HepG2 (cell line): Measurements from ENCODE around the gene ACAT2. TPM values are rescaled to one million over a fixed set of nuclear protein-coding genes. Genes with fewer than 3 reads are reported as not detected.

ENCODE experiments used
- BRD4 ChIP-seq: sonication (generic); formaldehyde crosslinking; IDR thresholded peaks from 2 replicates; pipeline ENCODE4 v1.4.0; 2020; ENCODE audit warnings: missing genetic modification reagents
- ETV5 ChIP-seq: IDR thresholded peaks from 2 replicates; pipeline ENCODE4 v1.6.1; 2018; ENCODE audit warnings: missing biosample characterization, missing genetic modification reagents, inconsistent platforms, borderline replicate concordance
- FOSL1 ChIP-seq: sonication (generic); formaldehyde crosslinking; IDR thresholded peaks from 2 replicates; pipeline ENCODE4 v1.9.0; 2021; ENCODE audit warnings: missing genetic modification reagents, borderline replicate concordance
- HDAC1 ChIP-seq: sonication (generic); formaldehyde crosslinking; IDR thresholded peaks from 2 replicates; pipeline ENCODE4 v1.5.1; 2020; ENCODE audit warnings: mild to moderate bottlenecking, missing genetic modification reagents
- HNRNPLL ChIP-seq: fragments of 200-400 bp; formaldehyde crosslinking; IDR thresholded peaks from 2 replicates; pipeline ENCODE4 v1.6.1; 2017; ENCODE audit warnings: mild to moderate bottlenecking, low read depth, low read length; ENCODE audit not compliant: poor library complexity, severe bottlenecking
- MAFK ChIP-seq, 2 experiments: IDR thresholded peaks in 1 of 2; conservative IDR thresholded peaks in 1 of 2; 2 replicates each; pipeline ENCODE4 v1.6.1; 2011; ENCODE audit warnings: improper control_type of control experiment in 2 of 2, low read length in 2 of 2
- TGIF2 ChIP-seq: IDR thresholded peaks from 2 replicates; pipeline ENCODE4 v1.6.1; 2016; ENCODE audit warnings: control low read depth, missing compliant biosample characterization
- ZNF207 ChIP-seq: fragments of 450-650 bp; IDR thresholded peaks from 2 replicates; pipeline ENCODE4 v1.6.1; 2016; ENCODE audit warnings: antibody characterized with exemption, borderline replicate concordance
- ZNF256 ChIP-seq: sonication (generic); formaldehyde crosslinking; conservative IDR thresholded peaks from 2 replicates; pipeline ENCODE4 v1.4.0; 2020; ENCODE audit warnings: missing genetic modification reagents
- ZNF44 ChIP-seq: sonication (generic); formaldehyde crosslinking; IDR thresholded peaks from 2 replicates; pipeline ENCODE4 v1.5.1; 2020; ENCODE audit warnings: mild to moderate bottlenecking, missing genetic modification reagents
- ZNF496 ChIP-seq: sonication (generic); formaldehyde crosslinking; IDR thresholded peaks from 2 replicates; pipeline ENCODE4 v1.8.1; 2023; ENCODE audit warnings: mild to moderate bottlenecking, moderate library complexity, missing genetic modification reagents; ENCODE audit not compliant: insufficient replicate concordance
- ZNF761 ChIP-seq: sonication (generic); formaldehyde crosslinking; conservative IDR thresholded peaks from 2 replicates; pipeline ENCODE4 v1.4.0; 2020; ENCODE audit warnings: mild to moderate bottlenecking, missing genetic modification reagents
- ZNF850 ChIP-seq: sonication (generic); formaldehyde crosslinking; conservative IDR thresholded peaks from 2 replicates; pipeline ENCODE4 v1.9.0; 2021; ENCODE audit warnings: mild to moderate bottlenecking, missing genetic modification reagents
- polyA plus RNA-seq, 8 experiments: library from polyadenylated mRNA; depleted of rRNA in 3 of 8; stranded (reverse) in 7 of 8; unstranded in 1 of 8; fragments of >200 nt; fragmentation: Illumina TruSeq in 4 of 8; extraction: Trizol in 4 of 8; gene quantifications; 2 replicates each; pipeline versions ENCODE4 v1.2.1 to v1.2.3, GENCODE V29; 2011 to 2016; ENCODE audit warnings: low read depth in 4 of 8, missing spikeins in 1 of 8, mixed read lengths in 1 of 8; ENCODE audit not compliant: insufficient read depth in 1 of 8
- total RNA-seq, 5 experiments: library from RNA; depleted of rRNA; stranded (reverse); fragments of >200 nt; fragmentation: Illumina TruSeq; extraction: Trizol; gene quantifications; 2 replicates each; pipeline ENCODE4 v1.2.3, GENCODE V29; 2016; ENCODE audit warnings: low read depth in 1 of 5
- TF ChIP-seq, protein P1 (sequence below): sonication (generic); formaldehyde crosslinking; IDR thresholded peaks from 2 replicates; pipeline ENCODE4 v1.5.0; 2020; ENCODE audit warnings: mild to moderate bottlenecking, missing genetic modification reagents
- TF ChIP-seq, protein P2 (sequence below): fragments of 450-650 bp; IDR thresholded peaks from 2 replicates; pipeline ENCODE4 v1.6.1; 2016
- TF ChIP-seq, protein P3 (sequence below), 2 experiments: sonication (generic) in 1 of 2; formaldehyde crosslinking in 1 of 2; IDR thresholded peaks; 2 replicates each; pipeline versions ENCODE4 v1.6.1 to v1.9.0; 2014 to 2022; ENCODE audit warnings: antibody characterized with exemption in 1 of 2, borderline replicate concordance in 1 of 2, inconsistent platforms in 1 of 2, low read depth in 1 of 2, missing genetic modification reagents in 1 of 2

ACAT2 gene
- total and polyA plus RNA-seq, 2 of the 13 experiments (the other 11 are each of a cell fraction or from before 2014, with no cell fraction given): 121 to 534 TPM

DNA sequence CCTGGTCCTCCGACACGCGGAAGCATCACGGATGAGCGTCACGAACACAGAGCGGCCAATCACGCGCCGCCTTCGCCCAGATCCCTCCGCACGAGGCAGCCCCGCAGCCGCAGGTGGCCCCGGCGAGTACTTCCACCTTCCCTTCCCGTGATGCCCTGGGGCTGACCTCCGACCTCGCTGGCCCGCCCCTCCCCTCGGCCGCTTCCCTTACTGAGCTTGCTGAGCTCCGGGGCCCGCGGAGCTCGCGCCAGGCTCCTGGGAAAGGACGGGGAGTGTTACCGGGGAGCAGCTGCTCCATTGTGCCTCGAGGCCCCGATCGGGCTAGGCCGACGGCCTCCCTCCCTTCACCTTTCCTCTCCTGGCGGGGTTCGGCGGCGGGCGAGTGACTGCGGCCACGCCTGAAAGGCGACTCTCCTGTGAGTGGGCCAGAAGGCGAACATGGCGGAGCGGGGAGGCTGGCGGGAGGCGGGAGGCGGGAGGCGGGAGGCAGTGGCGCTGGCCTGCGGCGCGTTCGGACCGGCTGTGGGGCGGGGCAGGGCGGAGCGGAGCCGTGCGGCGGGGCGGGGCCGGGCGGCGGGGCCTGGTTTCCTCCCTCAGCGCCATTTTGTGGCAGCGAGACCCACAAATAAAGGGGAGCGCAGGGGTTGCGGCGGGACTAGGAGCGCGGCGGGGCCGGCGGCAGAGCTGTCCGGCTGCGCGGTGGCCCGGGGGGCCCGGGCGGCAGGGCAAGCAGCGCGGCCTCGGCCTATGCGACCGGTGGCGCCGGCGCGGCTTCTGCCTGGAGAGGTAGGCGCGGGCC is 34.7 kb upstream of the ACAT2 start, which contains the start of gene WTAP (continued):
- TF ChIP-seq ZNF256 (CRISPR knock-in tag) (peak; percentile 99), ZNF496 (CRISPR knock-in tag) (no peak), TGIF2 (peak; percentile 93), ZNF761 (peak; percentile 95), ZNF850 (0 out of 2 replicates have a peak, but pooled peaks have one; percentile 69), BRD4 (CRISPR knock-in tag) (peak; percentile 100), ETV5 (peak; percentile 86), HDAC1 (CRISPR knock-in tag) (peak; percentile 98), ZNF44 (peak; percentile 100), ZNF207 (no peak), HNRNPLL (peak; percentile 85), FOSL1 (CRISPR knock-in tag) (peak; percentile 76; the same call in 1 of the 2 replicates), MAFK (conservative IDR thresholded peaks at IDR 0.05 in 1 of 2, IDR thresholded peaks at IDR 0.05 in 1 of 2; ENCODE audit: low read length in 2 of 2) (no peak)
- TF ChIP-seq, protein P1, sequence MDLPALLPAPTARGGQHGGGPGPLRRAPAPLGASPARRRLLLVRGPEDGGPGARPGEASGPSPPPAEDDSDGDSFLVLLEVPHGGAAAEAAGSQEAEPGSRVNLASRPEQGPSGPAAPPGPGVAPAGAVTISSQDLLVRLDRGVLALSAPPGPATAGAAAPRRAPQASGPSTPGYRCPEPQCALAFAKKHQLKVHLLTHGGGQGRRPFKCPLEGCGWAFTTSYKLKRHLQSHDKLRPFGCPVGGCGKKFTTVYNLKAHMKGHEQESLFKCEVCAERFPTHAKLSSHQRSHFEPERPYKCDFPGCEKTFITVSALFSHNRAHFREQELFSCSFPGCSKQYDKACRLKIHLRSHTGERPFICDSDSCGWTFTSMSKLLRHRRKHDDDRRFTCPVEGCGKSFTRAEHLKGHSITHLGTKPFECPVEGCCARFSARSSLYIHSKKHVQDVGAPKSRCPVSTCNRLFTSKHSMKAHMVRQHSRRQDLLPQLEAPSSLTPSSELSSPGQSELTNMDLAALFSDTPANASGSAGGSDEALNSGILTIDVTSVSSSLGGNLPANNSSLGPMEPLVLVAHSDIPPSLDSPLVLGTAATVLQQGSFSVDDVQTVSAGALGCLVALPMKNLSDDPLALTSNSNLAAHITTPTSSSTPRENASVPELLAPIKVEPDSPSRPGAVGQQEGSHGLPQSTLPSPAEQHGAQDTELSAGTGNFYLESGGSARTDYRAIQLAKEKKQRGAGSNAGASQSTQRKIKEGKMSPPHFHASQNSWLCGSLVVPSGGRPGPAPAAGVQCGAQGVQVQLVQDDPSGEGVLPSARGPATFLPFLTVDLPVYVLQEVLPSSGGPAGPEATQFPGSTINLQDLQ (CRISPR knock-in tag): peak; percentile 71; the same call in 1 of the 2 replicates
- TF ChIP-seq, protein P2, sequence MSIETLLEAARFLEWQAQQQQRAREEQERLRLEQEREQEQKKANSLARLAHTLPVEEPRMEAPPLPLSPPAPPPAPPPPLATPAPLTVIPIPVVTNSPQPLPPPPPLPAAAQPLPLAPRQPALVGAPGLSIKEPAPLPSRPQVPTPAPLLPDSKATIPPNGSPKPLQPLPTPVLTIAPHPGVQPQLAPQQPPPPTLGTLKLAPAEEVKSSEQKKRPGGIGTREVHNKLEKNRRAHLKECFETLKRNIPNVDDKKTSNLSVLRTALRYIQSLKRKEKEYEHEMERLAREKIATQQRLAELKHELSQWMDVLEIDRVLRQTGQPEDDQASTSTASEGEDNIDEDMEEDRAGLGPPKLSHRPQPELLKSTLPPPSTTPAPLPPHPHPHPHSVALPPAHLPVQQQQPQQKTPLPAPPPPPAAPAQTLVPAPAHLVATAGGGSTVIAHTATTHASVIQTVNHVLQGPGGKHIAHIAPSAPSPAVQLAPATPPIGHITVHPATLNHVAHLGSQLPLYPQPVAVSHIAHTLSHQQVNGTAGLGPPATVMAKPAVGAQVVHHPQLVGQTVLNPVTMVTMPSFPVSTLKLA: peak; percentile 83
- TF ChIP-seq, protein P3, sequence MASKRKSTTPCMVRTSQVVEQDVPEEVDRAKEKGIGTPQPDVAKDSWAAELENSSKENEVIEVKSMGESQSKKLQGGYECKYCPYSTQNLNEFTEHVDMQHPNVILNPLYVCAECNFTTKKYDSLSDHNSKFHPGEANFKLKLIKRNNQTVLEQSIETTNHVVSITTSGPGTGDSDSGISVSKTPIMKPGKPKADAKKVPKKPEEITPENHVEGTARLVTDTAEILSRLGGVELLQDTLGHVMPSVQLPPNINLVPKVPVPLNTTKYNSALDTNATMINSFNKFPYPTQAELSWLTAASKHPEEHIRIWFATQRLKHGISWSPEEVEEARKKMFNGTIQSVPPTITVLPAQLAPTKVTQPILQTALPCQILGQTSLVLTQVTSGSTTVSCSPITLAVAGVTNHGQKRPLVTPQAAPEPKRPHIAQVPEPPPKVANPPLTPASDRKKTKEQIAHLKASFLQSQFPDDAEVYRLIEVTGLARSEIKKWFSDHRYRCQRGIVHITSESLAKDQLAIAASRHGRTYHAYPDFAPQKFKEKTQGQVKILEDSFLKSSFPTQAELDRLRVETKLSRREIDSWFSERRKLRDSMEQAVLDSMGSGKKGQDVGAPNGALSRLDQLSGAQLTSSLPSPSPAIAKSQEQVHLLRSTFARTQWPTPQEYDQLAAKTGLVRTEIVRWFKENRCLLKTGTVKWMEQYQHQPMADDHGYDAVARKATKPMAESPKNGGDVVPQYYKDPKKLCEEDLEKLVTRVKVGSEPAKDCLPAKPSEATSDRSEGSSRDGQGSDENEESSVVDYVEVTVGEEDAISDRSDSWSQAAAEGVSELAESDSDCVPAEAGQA (IDR thresholded peaks at IDR 0.05; ENCODE audit: low read depth): peak; percentile 90
- TF ChIP-seq, protein P3 (CRISPR knock-in tag; IDR thresholded peaks at IDR 0.05; ENCODE audit: borderline replicate concordance): peak; percentile 98
